Dermis blood vessel endothelial cell (primary cell): ENCODE measurements around the gene ATP6AP2. TPM values are rescaled to one million over a fixed set of nuclear protein-coding genes. Genes with fewer than 3 reads are reported as not detected.

Source experiments
- DNase-seq: peaks from one replicate; pipeline ENCODE4 v3.0.0; 2010
- total RNA-seq: library from RNA; depleted of rRNA; stranded (reverse); fragments of >200 nt; gene quantifications from 2 replicates; pipeline ENCODE4 v1.2.3, GENCODE V29; 2014

Gene ATP6AP2
- total RNA-seq, 1 donor from 2014 or later: 82.0 TPM

DNA sequence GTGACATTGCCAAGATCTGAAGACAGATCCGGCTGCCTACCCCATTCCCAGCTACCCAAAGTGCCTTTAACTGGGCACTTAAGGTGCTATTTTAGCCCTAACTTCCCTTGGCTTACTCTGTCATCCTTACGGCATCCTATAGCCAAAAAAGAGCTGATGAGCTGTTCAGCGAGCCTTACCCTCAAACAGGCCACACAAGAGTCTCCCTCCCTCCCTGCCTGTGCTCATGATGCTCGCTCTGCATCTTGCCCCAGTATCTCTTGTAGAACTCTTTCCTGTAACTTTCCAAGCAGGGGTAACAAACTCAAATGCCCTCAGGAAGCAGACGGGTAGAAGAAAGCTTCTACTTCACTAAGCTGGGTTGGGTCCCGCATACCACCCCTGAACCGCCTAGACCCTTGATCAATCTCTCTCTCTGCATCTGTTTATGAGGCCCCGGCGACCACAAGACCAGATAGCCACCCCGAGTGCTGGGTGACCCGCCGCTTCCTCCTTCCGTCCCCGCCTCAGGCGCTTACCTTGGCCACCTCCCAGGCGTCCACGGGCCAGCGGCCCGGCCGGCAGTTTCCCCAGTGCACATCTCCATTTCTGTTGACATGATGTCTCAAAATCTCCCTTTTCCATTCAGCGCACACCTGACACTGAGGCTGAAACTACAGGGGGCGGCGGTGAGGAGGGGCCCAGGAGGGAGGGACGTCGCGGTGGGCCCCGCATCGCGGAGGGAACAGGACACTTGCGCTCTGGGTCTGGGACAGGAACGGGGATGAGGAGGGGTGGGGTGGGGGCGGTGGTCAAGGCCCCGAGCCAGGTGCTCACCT is 65.9 kb downstream of the ATP6AP2 start:
- peak; percentile 12 for DNase-seq

DNA sequence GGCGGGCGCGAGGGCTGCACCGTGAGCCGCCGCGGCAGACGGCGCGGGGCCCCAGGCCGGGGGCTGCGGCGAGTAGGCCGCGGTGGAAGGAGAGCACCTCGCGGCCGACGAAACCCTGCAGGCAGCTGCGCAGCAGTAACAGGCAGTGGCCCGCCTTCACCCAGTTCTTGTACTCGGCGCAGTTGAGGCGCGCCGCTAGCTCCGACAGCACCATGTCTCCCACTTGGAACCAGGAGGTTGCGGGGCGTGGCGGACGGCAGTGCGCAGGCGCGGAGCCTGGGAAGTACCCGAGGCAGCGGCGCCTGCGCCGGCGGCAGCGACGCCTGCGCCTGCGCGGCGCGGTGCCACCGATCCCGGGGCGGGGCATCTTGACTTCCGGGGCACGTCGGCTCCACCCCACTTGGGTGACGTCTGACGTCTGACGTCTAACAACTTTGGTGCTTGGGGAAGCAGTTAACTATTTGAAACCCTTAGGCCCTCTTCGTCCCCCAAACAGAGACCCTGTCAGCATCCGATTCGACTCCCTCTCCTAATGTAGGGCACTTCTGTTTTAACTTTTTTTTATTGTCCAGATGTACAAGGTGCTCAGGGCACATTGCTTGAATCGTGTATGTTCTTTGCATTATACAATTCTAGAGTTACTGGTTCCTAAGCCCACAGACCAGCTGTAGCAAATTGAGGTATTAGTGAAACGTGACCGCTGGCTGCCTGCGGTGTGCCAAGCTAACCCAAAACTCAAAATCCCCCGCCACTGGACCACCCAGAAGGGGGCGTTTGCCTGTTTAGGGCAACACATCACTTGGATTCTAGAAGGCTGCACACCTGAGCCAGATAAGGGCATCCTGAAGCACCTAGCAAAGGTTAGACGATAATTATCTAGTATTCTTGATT is 66.8 kb downstream of the ATP6AP2 start, which contains the start of gene CXorf38:
CXorf38 (minus strand) TSS at position 255 of the 891 bp plus-strand sequence; CDS start at position 214, 41 bp downstream.
- peak; percentile 89 for DNase-seq

DNA sequence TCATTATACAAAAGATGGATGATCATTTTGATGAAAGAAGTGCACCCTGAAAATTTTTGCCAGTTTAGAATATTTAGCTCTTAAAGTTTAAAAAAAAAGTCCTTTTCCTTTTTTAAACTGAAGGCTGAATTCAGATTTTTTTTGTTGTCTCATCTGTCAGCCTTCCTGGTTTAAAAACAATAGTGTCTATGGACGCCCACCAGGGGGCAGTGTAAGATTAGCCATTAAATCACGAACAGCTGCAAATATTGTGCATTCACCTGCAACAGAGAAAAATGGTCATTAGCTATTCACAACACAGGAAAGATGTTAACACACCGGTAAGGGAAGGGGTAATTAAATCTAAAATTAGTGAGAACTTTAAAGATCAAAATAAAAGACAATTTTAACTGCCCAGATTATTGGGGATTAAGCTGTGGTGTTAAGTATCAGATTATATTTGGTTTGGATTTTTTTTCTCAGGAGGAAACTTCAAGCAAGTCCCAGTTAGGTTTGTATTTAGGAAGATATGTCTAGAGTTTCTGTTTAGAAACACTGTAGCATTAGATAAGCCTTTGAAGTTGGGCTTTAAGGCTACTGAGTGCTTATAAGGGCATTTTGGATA is 71.0 kb downstream of the ATP6AP2 start:
- DNase-seq: peak; percentile 75

DNA sequence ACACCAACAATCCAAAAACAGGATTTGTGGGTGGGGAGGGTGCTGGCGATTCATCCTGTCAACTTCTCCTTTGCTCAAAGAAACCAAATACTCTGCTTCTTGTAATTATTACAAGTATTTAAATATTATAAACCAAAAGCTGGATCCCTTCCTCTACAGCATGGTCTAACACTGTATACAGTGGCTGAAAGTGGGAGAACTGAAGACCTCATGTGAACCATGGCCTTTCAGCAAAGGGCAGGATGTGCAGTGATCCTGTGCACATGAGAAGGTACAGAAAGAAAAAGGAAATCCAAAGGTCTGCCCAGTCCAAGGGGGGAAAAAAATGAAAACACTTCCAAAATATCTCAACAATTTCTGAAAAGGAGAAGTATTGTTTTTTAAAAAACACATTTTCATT is 71.9 kb downstream of the ATP6AP2 start:
- no peak for DNase-seq

DNA sequence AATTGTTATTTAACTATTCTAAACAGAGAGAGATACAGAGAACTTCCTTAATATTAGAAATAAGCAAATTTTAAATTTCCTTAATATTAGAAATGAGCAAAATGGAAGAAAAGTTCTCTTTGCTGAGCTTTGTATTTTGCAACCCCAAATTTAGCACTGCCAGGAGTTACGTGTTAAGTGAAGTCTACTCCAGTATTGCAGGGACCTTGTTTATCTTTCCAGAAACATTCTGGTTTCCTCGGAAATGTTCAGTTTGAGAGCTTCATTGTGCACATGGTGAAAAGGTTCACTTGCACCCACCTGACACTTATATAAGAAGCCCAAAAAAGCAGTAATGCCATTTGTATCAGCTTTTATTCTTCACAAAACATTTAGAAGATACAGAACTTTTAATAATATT is 72.8 kb downstream of the ATP6AP2 start:
- no peak for DNase-seq

Other genes with a start within 250 kb of the ATP6AP2 start
- gene MPC1L, start 42.5 kb downstream of the ATP6AP2 start, total RNA-seq: not detected in 2 replicates
- 16.5 and 17.1 TPM in 2 replicates for gene CXorf38, start 66.6 kb downstream of the ATP6AP2 start, total RNA-seq
- 26.7 and 37.2 TPM in 2 replicates for gene MED14, start 154.6 kb downstream of the ATP6AP2 start, total RNA-seq